HepG2 (cell line): ENCODE data around the gene H1-8. TPM values are rescaled to one million over a fixed set of nuclear protein-coding genes. Genes with fewer than 3 reads are reported as not detected.

Source experiments
- ATAC-seq: fragments of 200-7000 bp; cut with Tn5 transposase; 3 replicates; pipeline ENCODE4 v1.9.1; 2020; ENCODE audit warnings: mild to moderate bottlenecking, moderate library complexity
- BruUV-seq: library from RNA; stranded (reverse); fragments of 400-500 nt; replicated peaks from 2 replicates; lab custom pipeline; 2021; lab: Mats Ljungman, UMichigan
- CTCF ChIA-PET: fragments of 300-600 bp; formaldehyde crosslinking; extraction: SDS; loops from one replicate; lab custom pipeline; 2021; ENCODE audit warnings: low total read pairs, inconsistent platforms, low intra/inter-chr PET ratio; lab: Yijun Ruan, JAX
- POLR2A ChIA-PET: fragments of 350-600 bp; sonication (Branson Sonifier 250); formaldehyde crosslinking; loops from one replicate; lab custom pipeline; 2020; ENCODE audit warnings: antibody characterized with exemption, inconsistent platforms; lab: Yijun Ruan, JAX
- DNase-seq: peaks from one replicate; pipeline ENCODE4 v3.0.0-alpha.2; 2015; ENCODE audit warnings: low spot score
- FAIRE-seq: peaks from 3 replicates; lab custom pipeline; 2011; peaks lifted over from hg19 to GRCh38; lab: Jason Lieb, UNC
- H2AFZ ChIP-seq: one replicate; pipeline ENCODE4 v1.6.1; 2011; ENCODE audit warnings: low read length, inconsistent platforms
- H3K27ac ChIP-seq: fragments of 300-600 bp; 3 replicates; pipeline ENCODE4 v1.8.0; 2011; ENCODE audit warnings: mixed run types, mild to moderate bottlenecking, mixed read lengths, low read length, inconsistent platforms; ENCODE audit not compliant: insufficient read depth; ENCODE audit errors: extremely low read length
- H3K27me3 ChIP-seq, 2 experiments: fragments of 200-600 bp in 1 of 2; 2 replicates in 1 of 2; 3 replicates in 1 of 2; pipeline versions ENCODE4 v1.6.0 to v1.8.0; 2011; ENCODE audit warnings: low read length in 2 of 2, mild to moderate bottlenecking in 2 of 2, moderate library complexity in 2 of 2, inconsistent platforms in 1 of 2; ENCODE audit not compliant: insufficient read depth in 2 of 2, control insufficient read depth in 1 of 2
- H3K36me3 ChIP-seq, 2 experiments: fragments of 200-600 bp in 1 of 2; replicated peaks in 1 of 2; 2 replicates in 1 of 2; 3 replicates in 1 of 2; pipeline versions ENCODE4 v1.5.1 to v1.8.0; 2011; ENCODE audit warnings: low read length in 2 of 2, inconsistent platforms in 1 of 2; ENCODE audit not compliant: insufficient read depth in 2 of 2, control insufficient read depth in 1 of 2
- H3K4me1 ChIP-seq: 2 replicates; pipeline ENCODE4 v1.5.1; 2012; ENCODE audit warnings: low read length, inconsistent platforms; ENCODE audit not compliant: insufficient read depth
- H3K4me2 ChIP-seq: 2 replicates; pipeline ENCODE4 v1.6.0; 2011; ENCODE audit warnings: low read depth, low read length, inconsistent platforms
- H3K4me3 ChIP-seq, 3 experiments: fragments of 200-600 bp in 1 of 3; sonication (generic), shearing (Covaris generic) in 1 of 3; replicated peaks in 1 of 3; 2 replicates each; pipeline ENCODE4 v1.5.1; 2011 to 2016; ENCODE audit warnings: low read length in 3 of 3, inconsistent platforms in 2 of 3, low read depth in 2 of 3, mild to moderate bottlenecking in 2 of 3, control low read depth in 1 of 3, mixed read lengths in 1 of 3; ENCODE audit not compliant: insufficient read depth in 1 of 3
- H3K79me2 ChIP-seq: one replicate; pipeline ENCODE4 v1.6.1; 2011; ENCODE audit warnings: low read length, inconsistent platforms; ENCODE audit not compliant: insufficient read depth
- H3K9ac ChIP-seq: 2 replicates; pipeline ENCODE4 v1.6.0; 2011; ENCODE audit warnings: mild to moderate bottlenecking, low read depth, low read length, inconsistent platforms; ENCODE audit not compliant: insufficient read depth
- H3K9me3 ChIP-seq: 2 replicates; pipeline ENCODE4 v1.5.1; 2012; ENCODE audit warnings: mild to moderate bottlenecking, low read length
- H4K20me1 ChIP-seq: 2 replicates; pipeline ENCODE4 v1.6.0; 2011; ENCODE audit warnings: inconsistent platforms, mild to moderate bottlenecking, low read length, moderate library complexity; ENCODE audit not compliant: insufficient read depth
- AGO2 ChIP-seq: fragments of 200-400 bp; formaldehyde crosslinking; optimal IDR thresholded peaks from 2 replicates; pipeline ENCODE3; 2017; ENCODE audit warnings: mild to moderate bottlenecking, low read depth, low read length, moderate library complexity
- ATRX ChIP-seq: sonication (generic); formaldehyde crosslinking; IDR thresholded peaks from 2 replicates; pipeline ENCODE4 v1.4.0; 2020; ENCODE audit warnings: missing genetic modification reagents, borderline replicate concordance
- CHCHD3 ChIP-seq: sonication (generic); formaldehyde crosslinking; IDR thresholded peaks from 2 replicates; pipeline ENCODE4 v1.8.0; 2022; ENCODE audit warnings: mild to moderate bottlenecking, missing genetic modification reagents, moderate library complexity
- ELF3 ChIP-seq: IDR thresholded peaks from 2 replicates; pipeline ENCODE4 v1.6.1; 2016; ENCODE audit warnings: missing genetic modification reagents, missing compliant biosample characterization
- ESRRA ChIP-seq: sonication (generic); formaldehyde crosslinking; IDR thresholded peaks from 2 replicates; pipeline ENCODE4 v1.5.1; 2020; ENCODE audit warnings: mild to moderate bottlenecking, low read depth, missing genetic modification reagents
- GATAD1 ChIP-seq: IDR thresholded peaks from 2 replicates; pipeline ENCODE4 v1.6.1; 2016; ENCODE audit warnings: missing genetic modification reagents, missing compliant biosample characterization
- HOXA7 ChIP-seq: sonication (generic); formaldehyde crosslinking; IDR thresholded peaks from 2 replicates; pipeline ENCODE4 v1.8.1; 2022; ENCODE audit warnings: mild to moderate bottlenecking, missing genetic modification reagents, moderate library complexity
- ISL2 ChIP-seq: sonication (generic); formaldehyde crosslinking; IDR thresholded peaks from 2 replicates; pipeline ENCODE4 v1.5.0; 2020; ENCODE audit warnings: missing genetic modification reagents
- NFIC ChIP-seq: IDR thresholded peaks from 2 replicates; pipeline ENCODE4 v1.6.1; 2012; ENCODE audit warnings: mild to moderate bottlenecking, low read length, inconsistent platforms
- PCBP1 ChIP-seq: fragments of 200-400 bp; formaldehyde crosslinking; IDR thresholded peaks from 2 replicates; pipeline ENCODE4 v1.6.1; 2017; ENCODE audit warnings: mild to moderate bottlenecking, low read depth, low read length, borderline replicate concordance
- RFX1 ChIP-seq: fragments of 450-650 bp; IDR thresholded peaks from 2 replicates; pipeline ENCODE4 v1.6.1; 2017
- TBX2 ChIP-seq: sonication (generic); formaldehyde crosslinking; IDR thresholded peaks from 2 replicates; pipeline ENCODE4 v1.5.0; 2020; ENCODE audit warnings: missing genetic modification reagents, mild to moderate bottlenecking, borderline replicate concordance
- ZNF225 ChIP-seq: sonication (generic); formaldehyde crosslinking; IDR thresholded peaks from 2 replicates; pipeline ENCODE4 v1.4.0; 2020; ENCODE audit warnings: mild to moderate bottlenecking, missing genetic modification reagents
- ZNF629 ChIP-seq: sonication (generic); formaldehyde crosslinking; conservative IDR thresholded peaks from 2 replicates; pipeline ENCODE4 v1.5.0; 2020; ENCODE audit warnings: missing genetic modification reagents
- ZNF768 ChIP-seq: sonication (generic); formaldehyde crosslinking; IDR thresholded peaks from 2 replicates; pipeline ENCODE4 v1.4.0; 2020; ENCODE audit warnings: missing genetic modification reagents
- ZNF839 ChIP-seq: sonication (generic); formaldehyde crosslinking; IDR thresholded peaks from 2 replicates; pipeline ENCODE4 v1.4.0; 2020; ENCODE audit warnings: missing genetic modification reagents, mild to moderate bottlenecking, borderline replicate concordance
- ZNF841 ChIP-seq: sonication (generic); formaldehyde crosslinking; IDR thresholded peaks from 2 replicates; pipeline ENCODE4 v1.8.1; 2023; ENCODE audit warnings: missing genetic modification reagents, borderline replicate concordance
- WGBS: methylation state at CpG from one replicate; pipeline ENCODE4 v1.1.6; 2017; ENCODE audit warnings: low lambda C conversion rate; 5-methylcytosine and 5-hydroxymethylcytosine counted together
- in situ Hi-C: cut with HindIII; loops from 2 replicates; pipeline ENCODE4 v1.10.0; 2017; ENCODE audit warnings: low pct_unique_long_range_greater_than_20kb; ENCODE audit not compliant: extremely low pct_ligation_motif_present
- intact Hi-C: fragments of 100-400 bp; cut with micrococcal nuclease; formaldehyde crosslinking; loops from one replicate; pipeline ENCODE4 v1.10.0; 2022; ENCODE audit not compliant: unreplicated experiment
- polyA plus RNA-seq, 8 experiments: library from polyadenylated mRNA; depleted of rRNA in 3 of 8; stranded (reverse) in 7 of 8; unstranded in 1 of 8; fragments of >200 nt; fragmentation: Illumina TruSeq in 4 of 8; extraction: Trizol in 4 of 8; gene quantifications; 2 replicates each; pipeline versions ENCODE4 v1.2.1 to v1.2.3, GENCODE V29; 2011 to 2016; ENCODE audit warnings: low read depth in 4 of 8, missing spikeins in 1 of 8, mixed read lengths in 1 of 8; ENCODE audit not compliant: insufficient read depth in 1 of 8
- total RNA-seq, 5 experiments: library from RNA; depleted of rRNA; stranded (reverse); fragments of >200 nt; fragmentation: Illumina TruSeq; extraction: Trizol; gene quantifications; 2 replicates each; pipeline ENCODE4 v1.2.3, GENCODE V29; 2016; ENCODE audit warnings: low read depth in 1 of 5
- TF ChIP-seq, protein P1 (sequence below): sonication (generic); formaldehyde crosslinking; IDR thresholded peaks from 2 replicates; pipeline ENCODE4 v1.4.0; 2020; ENCODE audit warnings: low read depth, mild to moderate bottlenecking, missing genetic modification reagents
- TF ChIP-seq, protein P2 (sequence below): sonication (generic); formaldehyde crosslinking; IDR thresholded peaks from 2 replicates; pipeline ENCODE4 v1.8.0; 2022; ENCODE audit warnings: missing genetic modification reagents, low read depth, mild to moderate bottlenecking, borderline replicate concordance

H1-8 gene
- total and polyA plus RNA-seq, 2 of the 13 experiments (the other 11 are each of a cell fraction or from before 2014, with no cell fraction given), result 0.08 TPM; not detected in 1

GRCh38 chr3:129567176-129567705 lies 24.3 kb downstream of the H1-8 start:
- peaks cover 14% of the 10 kb centered on the region for H3K4me1 ChIP-seq
- no peak overlapping the region for H3K27ac ChIP-seq
- ChIA-PET POLR2A (no interaction called here), CTCF (no interaction called here)
- 100% methylated on average over 6 of the region's 18 CpGs for WGBS
- no peak for TF ChIP-seq HOXA7
- peak; percentile 87 for TF ChIP-seq AGO2
- no peak for TF ChIP-seq ELF3 (CRISPR knock-in tag)
- TF ChIP-seq CHCHD3, result no peak
- TF ChIP-seq ZNF768, result peak; percentile 36; the same call in 1 of the 2 replicates
- TF ChIP-seq ZNF629 (CRISPR knock-in tag), result peak; percentile 53
- no peak for ATAC-seq
- no peak overlapping the region for H3K9ac ChIP-seq
- intact Hi-C loops, result no loop called here
- in situ Hi-C loops, result no loop called here
- FAIRE-seq, result no peak
- no peaks in the 10 kb centered on the region for H3K27me3 ChIP-seq
- no peaks in the 10 kb centered on the region for H3K9me3 ChIP-seq
- DNase-seq, result no peak
- H2AFZ ChIP-seq, result no peak overlapping the region
- no peaks in the 10 kb centered on the region for H4K20me1 ChIP-seq
- H3K36me3 ChIP-seq, result peaks cover 12 to 14% of the 10 kb centered on the region in 2 experiments; a peak in 4 of 5 replicates
- no peak overlapping the region for H3K4me3 ChIP-seq
- no TSS peak for BruUV-seq
- H3K79me2 ChIP-seq, result no peaks in the 10 kb centered on the region
- no peak overlapping the region for H3K4me2 ChIP-seq

DNA sequence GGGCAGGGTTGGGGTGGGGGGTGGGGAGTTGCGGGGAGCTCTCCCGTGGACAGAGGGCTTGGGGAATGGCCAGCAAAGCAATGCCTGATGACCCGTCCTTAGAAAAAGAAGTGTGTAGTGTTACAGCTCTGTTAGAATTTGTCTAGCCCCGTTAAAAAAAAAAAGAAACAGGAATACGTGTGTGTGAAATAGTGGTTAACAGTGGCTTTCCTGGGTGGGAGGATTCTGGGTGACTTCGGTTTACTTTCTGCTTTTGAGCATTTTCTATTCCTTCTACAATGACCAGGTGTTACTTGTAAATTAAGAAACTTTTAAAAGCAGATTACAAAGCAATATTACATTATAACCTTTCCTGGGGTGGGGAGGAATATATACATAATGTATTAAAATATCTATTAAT lies 25.0 kb downstream of the H1-8 start:
- Histone ChIP-seq H3K27ac (no peak overlapping the region), H3K4me3 (no peak overlapping the region), H3K9me3 (no peaks in the 10 kb centered on the region), H3K27me3 (no peaks in the 10 kb centered on the region), H3K4me1 (peaks cover 14% of the 10 kb centered on the region), H3K4me2 (no peak overlapping the region), H3K9ac (no peak overlapping the region), H2AFZ (no peak overlapping the region), H4K20me1 (no peaks in the 10 kb centered on the region), H3K79me2 (no peaks in the 10 kb centered on the region), H3K36me3 (peaks cover 8 to 12% of the 10 kb centered on the region in 2 experiments; a peak in 4 of 5 replicates)
- ChIA-PET CTCF (no interaction called here), POLR2A (no interaction called here)
- no peak for DNase-seq
- intact Hi-C loops (no loop called here), in situ Hi-C loops (no loop called here)
- no peak for FAIRE-seq
- WGBS, result 91% methylated on average over 6 of the region's 6 CpGs
- no peak for ATAC-seq
- no TSS peak for BruUV-seq
- TF ChIP-seq ZNF225 (CRISPR knock-in tag) (no peak), ZNF839 (CRISPR knock-in tag) (no peak), RFX1 (no peak), ATRX (CRISPR knock-in tag) (no peak), GATAD1 (CRISPR knock-in tag) (no peak), ISL2 (CRISPR knock-in tag) (no peak), ESRRA (CRISPR knock-in tag) (no peak), PCBP1 (no peak), ZNF841 (CRISPR knock-in tag) (no peak), TBX2 (CRISPR knock-in tag) (no peak), NFIC (no peak)
- TF ChIP-seq, protein P1, sequence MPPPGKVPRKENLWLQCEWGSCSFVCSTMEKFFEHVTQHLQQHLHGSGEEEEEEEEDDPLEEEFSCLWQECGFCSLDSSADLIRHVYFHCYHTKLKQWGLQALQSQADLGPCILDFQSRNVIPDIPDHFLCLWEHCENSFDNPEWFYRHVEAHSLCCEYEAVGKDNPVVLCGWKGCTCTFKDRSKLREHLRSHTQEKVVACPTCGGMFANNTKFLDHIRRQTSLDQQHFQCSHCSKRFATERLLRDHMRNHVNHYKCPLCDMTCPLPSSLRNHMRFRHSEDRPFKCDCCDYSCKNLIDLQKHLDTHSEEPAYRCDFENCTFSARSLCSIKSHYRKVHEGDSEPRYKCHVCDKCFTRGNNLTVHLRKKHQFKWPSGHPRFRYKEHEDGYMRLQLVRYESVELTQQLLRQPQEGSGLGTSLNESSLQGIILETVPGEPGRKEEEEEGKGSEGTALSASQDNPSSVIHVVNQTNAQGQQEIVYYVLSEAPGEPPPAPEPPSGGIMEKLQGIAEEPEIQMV (CRISPR knock-in tag), result no peak
- TF ChIP-seq, protein P2, sequence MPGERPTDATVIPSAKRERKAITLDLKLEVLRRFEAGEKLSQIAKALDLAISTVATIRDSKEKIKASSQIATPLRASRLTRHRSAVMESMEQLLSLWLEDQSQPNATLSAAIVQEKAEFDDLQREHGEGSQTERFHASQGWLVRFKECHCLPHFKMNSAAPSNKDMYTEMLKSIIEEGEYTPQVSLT (CRISPR knock-in tag), result no peak
